Measurements from ENCODE around the gene RPTOR.

DNA sequence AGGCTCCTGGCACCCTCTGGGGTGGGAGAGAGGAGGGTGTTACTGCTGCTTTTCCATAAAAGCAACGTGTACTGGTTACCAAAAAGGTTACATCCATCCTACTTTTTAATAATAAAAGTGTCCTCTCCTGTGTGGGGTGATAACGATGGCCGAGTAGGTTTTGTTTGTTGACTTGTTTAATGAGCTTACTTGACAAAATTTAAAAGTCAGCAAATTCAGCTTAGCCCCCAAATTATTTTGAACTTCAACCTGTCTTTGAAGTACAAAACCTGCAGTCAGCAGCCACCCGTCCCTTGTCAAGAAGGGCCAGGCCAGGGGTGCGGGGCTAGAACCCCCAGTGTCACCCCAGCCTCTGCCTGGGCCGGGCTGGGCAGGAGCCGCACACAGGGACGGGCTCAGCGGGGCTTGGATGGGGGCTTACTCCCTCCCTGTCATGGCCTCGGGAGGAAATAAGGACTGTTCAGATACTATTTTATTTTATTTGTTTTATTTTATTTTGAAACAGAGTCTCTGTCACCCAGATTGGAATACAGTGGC is 343.1 kb downstream of the RPTOR start:
- no peak for TF ChIP-seq POLR2A (IDR thresholded peaks at IDR 0.05; ENCODE audit: low read length)
- TF ChIP-seq GATA1 (IDR thresholded peaks at IDR 0.05; ENCODE audit: low read depth, low read length): no peak

Data from erythroblast (primary cell).